GM23248 (cell line): ENCODE results near the gene NECAB3.

Experiments
- EZH2 ChIP-seq: fragments of 200-600 bp; sonication (generic); IDR thresholded peaks from 2 replicates; pipeline ENCODE4 v1.6.1; 2018; ENCODE audit warnings: antibody characterized with exemption, mild to moderate bottlenecking; ENCODE audit not compliant: insufficient read depth, poor library complexity, severe bottlenecking
- EZH2phosphoT487 ChIP-seq: fragments of 200-600 bp; sonication (generic); IDR thresholded peaks from 2 replicates; pipeline ENCODE4 v1.6.1; 2018; ENCODE audit warnings: antibody characterized with exemption, moderate library complexity, mild to moderate bottlenecking, low read depth; ENCODE audit not compliant: insufficient read depth

DNA sequence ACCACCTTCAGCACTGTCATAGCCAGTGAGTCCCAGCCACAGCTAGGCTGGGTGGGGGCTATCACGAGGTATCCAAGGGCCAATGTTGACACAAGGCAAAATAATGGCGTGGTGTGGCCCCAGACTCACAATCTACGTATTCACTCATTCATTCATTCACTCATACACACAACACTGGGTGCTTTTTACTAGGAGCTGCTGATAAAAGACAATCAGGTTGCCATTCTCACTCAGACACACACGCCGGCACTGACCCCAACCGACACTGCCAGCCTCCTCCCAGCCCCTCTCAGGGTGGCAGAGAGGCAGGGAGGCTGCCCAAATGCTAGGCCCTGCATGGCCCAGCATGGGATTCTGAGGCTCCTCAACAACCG lies 13.6 kb downstream of the NECAB3 start:
- no peak for TF ChIP-seq EZH2
- no peak for TF ChIP-seq EZH2phosphoT487
